22Rv1 (cell line): ENCODE results near the gene ST8SIA5.

ENCODE experiments used
- H3K27ac ChIP-seq: fragments of 450-650 bp; 2 replicates; pipeline ENCODE4 v1.5.1; 2017
- ZFX ChIP-seq: fragments of 450-650 bp; IDR thresholded peaks from 2 replicates; pipeline ENCODE4 v1.6.1; 2017; ENCODE audit warnings: antibody characterized with exemption, borderline replicate concordance
- TF ChIP-seq, protein P1 (sequence below): fragments of 450-650 bp; IDR thresholded peaks from 2 replicates; pipeline ENCODE4 v1.5.1; 2017; ENCODE audit warnings: mild to moderate bottlenecking

ST8SIA5 gene

DNA sequence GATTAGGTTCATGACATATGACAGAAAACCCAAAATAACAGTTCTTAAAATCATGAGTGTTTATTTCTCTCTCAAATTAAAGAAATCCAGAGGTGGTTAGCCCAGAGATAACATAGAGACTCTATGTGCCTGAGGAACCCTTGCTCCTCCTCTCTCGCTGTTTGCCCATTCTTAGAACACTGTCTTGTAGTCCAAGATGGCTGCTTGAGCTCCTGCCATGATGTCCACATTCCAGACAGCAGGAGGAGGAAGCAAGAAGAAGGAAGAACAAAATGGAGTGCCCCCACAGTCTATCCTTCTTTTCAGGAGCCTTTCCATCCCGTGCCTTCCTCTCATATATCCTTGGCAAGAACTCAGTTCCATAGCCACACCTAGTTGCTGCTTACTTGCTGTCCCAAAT, 13.9 kb upstream of the ST8SIA5 start:
- H3K27ac ChIP-seq: no peak overlapping the region

DNA sequence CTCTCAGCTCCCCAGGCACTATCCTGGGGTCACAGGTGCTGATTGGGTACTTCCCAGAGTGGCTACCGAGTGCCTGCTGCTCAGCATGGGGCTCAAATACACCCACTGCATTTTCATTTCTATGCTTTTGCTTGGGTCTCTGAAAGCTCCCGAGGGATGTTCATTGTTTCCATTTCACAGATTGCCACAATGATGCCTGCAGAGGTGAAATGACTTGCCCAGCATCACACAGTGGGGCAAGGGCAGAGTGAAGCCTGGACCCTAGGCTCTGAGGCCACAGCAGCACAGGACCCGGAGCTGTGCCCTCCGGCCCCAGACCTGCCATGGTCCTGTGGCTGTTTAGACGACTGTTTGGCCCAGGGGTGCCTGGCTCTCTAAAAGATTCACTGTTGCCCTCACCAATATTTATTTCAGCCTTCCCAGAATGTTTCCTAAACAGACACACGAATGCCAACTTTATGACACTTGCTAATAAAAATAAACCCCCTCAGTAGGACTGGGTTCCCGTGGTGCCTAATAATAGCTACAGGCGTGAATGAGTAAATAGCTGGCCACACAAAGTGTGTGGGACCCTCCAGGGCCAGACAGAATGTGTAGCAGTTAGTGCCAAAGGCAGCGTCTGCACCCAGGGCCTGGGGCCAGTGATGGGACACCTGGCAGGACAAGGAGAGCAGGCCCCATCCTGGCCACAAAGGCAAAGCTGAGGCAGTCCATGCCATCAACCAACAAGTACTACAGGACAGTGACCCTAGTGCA, 11.5 kb upstream of the ST8SIA5 start:
- TF ChIP-seq, protein P1, sequence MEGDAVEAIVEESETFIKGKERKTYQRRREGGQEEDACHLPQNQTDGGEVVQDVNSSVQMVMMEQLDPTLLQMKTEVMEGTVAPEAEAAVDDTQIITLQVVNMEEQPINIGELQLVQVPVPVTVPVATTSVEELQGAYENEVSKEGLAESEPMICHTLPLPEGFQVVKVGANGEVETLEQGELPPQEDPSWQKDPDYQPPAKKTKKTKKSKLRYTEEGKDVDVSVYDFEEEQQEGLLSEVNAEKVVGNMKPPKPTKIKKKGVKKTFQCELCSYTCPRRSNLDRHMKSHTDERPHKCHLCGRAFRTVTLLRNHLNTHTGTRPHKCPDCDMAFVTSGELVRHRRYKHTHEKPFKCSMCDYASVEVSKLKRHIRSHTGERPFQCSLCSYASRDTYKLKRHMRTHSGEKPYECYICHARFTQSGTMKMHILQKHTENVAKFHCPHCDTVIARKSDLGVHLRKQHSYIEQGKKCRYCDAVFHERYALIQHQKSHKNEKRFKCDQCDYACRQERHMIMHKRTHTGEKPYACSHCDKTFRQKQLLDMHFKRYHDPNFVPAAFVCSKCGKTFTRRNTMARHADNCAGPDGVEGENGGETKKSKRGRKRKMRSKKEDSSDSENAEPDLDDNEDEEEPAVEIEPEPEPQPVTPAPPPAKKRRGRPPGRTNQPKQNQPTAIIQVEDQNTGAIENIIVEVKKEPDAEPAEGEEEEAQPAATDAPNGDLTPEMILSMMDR: no peak
- no peak for TF ChIP-seq ZFX
- H3K27ac ChIP-seq: no peak overlapping the region

More for the DNA sequence above, 13.9 kb upstream of the ST8SIA5 start:
- TF ChIP-seq, protein P1: no peak
- TF ChIP-seq ZFX: no peak

DNA sequence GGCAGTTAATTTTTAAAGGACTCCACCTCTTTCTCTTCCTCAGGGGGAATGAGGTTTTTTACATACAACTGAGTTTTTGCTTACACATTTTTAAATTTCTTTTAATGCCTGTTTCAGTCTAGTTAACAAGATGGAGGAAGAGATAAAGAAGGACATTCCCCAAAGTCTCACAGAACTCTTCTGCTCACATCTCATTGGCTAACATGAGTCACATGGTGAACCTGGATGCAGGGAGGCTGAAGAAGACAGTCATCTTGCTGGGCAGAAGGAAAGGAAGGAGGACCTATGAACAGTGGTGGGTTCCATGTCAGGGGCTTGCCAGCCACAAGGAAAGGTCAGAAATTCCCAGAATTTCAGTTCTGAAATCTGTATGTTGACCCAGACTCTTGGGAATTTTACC, 10.4 kb upstream of the ST8SIA5 start:
- H3K27ac ChIP-seq: no peak overlapping the region
- no peak for TF ChIP-seq ZFX

DNA sequence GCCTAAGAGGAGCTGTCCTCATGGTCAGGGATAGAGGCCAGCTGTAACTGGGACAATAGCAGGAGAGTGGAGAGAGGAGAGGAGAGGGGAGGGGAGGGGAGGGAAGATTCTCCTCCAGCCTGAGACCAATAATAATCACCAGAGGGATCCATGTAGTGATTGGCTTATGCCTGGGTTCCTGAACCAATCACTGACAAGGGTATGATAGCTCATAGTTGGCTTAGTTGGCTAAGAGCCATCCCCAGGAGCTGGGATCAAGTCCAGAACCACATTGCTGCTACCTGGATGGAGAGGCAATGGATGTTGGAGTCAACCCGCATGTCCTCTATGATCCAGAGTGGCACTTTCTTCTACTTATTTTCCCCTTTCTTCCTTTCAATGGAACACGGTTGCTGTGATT, 7.7 kb upstream of the ST8SIA5 start:
- no peak for TF ChIP-seq ZFX
- TF ChIP-seq, protein P1: no peak
- H3K27ac ChIP-seq: no peak overlapping the region

DNA sequence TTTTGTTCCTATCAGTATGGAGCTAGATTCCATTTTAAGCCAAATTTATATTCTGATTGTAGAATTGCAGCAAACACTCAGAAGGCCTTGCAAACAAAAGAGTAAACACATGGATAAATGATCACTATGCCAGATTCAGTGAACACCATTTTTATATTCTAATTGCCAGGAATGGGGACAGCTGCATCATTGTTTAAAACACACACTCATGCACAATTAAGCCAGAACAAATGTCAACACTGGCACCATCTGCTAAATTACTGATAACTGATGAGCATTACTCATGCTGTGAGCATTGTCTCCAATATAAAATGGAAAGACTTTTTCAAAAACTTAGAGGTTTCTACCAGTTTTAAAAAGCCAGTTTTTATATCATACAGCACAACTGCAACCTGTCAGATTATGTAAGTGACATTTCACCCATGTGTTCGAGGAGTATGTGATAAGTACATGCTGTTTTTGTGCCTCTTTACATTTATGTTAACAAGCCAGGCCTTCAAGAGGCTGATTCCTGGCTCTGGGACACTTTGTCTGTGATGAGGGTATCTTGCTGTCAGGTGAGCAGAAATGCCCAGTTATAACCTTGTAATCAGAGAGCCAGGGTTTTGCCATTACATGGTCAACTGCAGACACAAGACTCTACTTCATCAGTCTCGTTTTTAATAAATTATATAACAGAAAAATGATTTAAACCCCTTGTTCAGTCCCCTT, 4.4 kb upstream of the ST8SIA5 start:
- TF ChIP-seq ZFX: no peak
- TF ChIP-seq, protein P1: no peak
- no peak overlapping the region for H3K27ac ChIP-seq

DNA sequence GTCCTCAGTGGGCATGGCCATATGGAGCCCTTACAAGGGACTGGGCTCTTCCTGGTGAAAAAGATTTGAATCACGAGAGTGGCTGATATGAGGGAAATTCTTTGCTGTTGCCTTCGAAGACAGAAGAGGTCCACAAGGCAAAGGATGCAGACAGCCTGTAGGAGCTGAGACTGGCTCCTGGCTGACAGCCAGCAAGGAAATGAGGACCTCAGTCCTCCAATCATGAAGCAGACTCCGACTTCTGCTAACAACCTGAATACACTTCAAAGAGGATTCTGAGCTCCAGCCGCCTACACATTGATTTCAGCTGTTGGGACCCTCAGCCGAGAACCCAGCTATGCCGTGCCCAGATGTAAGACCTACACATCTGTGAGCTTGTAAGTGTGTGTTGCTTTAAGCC, 3.0 kb upstream of the ST8SIA5 start:
- no peak overlapping the region for H3K27ac ChIP-seq
- TF ChIP-seq, protein P1: no peak
- no peak for TF ChIP-seq ZFX

DNA sequence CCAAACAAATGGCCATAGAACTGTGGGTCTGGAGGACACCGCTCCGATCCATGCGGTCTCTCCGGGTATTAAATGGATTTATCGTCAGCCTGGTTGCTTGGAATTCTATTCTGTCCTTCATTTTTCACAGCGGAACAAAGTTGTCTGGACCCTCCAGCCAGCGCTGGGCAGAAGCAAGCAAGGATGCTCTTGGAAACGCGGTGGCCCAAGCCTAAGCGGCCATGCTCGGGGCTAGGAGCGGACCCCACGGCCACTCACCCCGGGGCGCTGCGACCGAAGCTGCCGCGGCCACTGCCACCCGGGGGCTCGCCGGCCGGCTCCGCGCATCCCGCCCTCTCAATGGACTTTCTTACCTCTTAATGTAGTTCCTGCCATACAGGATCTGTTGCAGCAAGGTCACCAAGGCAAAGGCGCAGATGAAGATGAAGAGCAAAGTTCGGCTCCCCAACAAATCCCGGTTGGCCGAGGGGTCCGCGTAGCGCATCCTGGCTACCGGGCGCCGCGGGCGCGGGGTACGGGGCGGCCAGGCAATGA, 761 bp downstream of the ST8SIA5 start:
- no peak overlapping the region for H3K27ac ChIP-seq
- no peak for TF ChIP-seq ZFX
- TF ChIP-seq, protein P1: no peak
